GM23338 (cell line): Measurements from ENCODE around the gene FCHSD2. TPM values are rescaled to one million over a fixed set of nuclear protein-coding genes. Genes with fewer than 3 reads are reported as not detected.
A peak's percentile ranks its signal among the peaks of the same experiment; 100 is the strongest.

Experiments used
- ATAC-seq: fragments of 200-7000 bp; cut with Tn5 transposase; 3 replicates; pipeline ENCODE4 v1.9.1; 2020
- DNase-seq: peaks from one replicate; pipeline ENCODE4 v3.0.0-alpha.2; 2015; ENCODE audit warnings: low spot score
- H2AFZ ChIP-seq: fragments of 200-600 bp; sonication (generic); 2 replicates; pipeline ENCODE4 v1.8.0; 2016; ENCODE audit warnings: antibody characterized with exemption, mild to moderate bottlenecking, moderate library complexity
- H3F3A ChIP-seq: fragments of 200-600 bp; sonication (generic); replicated peaks from 2 replicates; pipeline ENCODE4 v1.8.0; 2017; ENCODE audit warnings: antibody characterized with exemption, mixed run types, low read depth
- H3K27ac ChIP-seq: fragments of 200-600 bp; sonication (generic); 2 replicates; pipeline ENCODE4 v1.6.1; 2016; ENCODE audit warnings: low read depth
- H3K27me3 ChIP-seq: fragments of 200-600 bp; sonication (generic); 2 replicates; pipeline ENCODE4 v1.8.0; 2016; ENCODE audit warnings: mild to moderate bottlenecking, mixed run types, moderate library complexity; ENCODE audit not compliant: insufficient read depth
- H3K36me3 ChIP-seq: fragments of 200-600 bp; sonication (generic); 2 replicates; pipeline ENCODE4 v1.8.0; 2016; ENCODE audit warnings: mild to moderate bottlenecking; ENCODE audit not compliant: insufficient read depth
- H3K4me1 ChIP-seq: fragments of 200-600 bp; sonication (generic); 2 replicates; pipeline ENCODE4 v1.8.0; 2016; ENCODE audit warnings: mild to moderate bottlenecking, moderate library complexity; ENCODE audit not compliant: insufficient read depth
- H3K4me2 ChIP-seq: fragments of 200-600 bp; sonication (generic); 2 replicates; pipeline ENCODE4 v1.7.1; 2017; ENCODE audit warnings: mixed run types
- H3K4me3 ChIP-seq: fragments of 200-600 bp; sonication (generic); 2 replicates; pipeline ENCODE4 v1.6.1; 2016; ENCODE audit warnings: mixed run types
- H3K79me2 ChIP-seq: fragments of 200-600 bp; sonication (generic); replicated peaks from 2 replicates; pipeline ENCODE4 v1.8.0; 2017; ENCODE audit warnings: mild to moderate bottlenecking; ENCODE audit not compliant: insufficient read depth
- H3K9me2 ChIP-seq: fragments of 200-600 bp; sonication (generic); 2 replicates; pipeline ENCODE4 v1.8.0; 2017; ENCODE audit not compliant: insufficient read depth
- H4K20me1 ChIP-seq: fragments of 200-600 bp; sonication (generic); replicated peaks from 2 replicates; pipeline ENCODE4 v1.8.0; 2017; ENCODE audit warnings: mild to moderate bottlenecking; ENCODE audit not compliant: insufficient read depth
- H3K27ac Mint-ChIP-seq: 2 replicates; pipeline ENCODE4 v1.8.0; 2020; ENCODE audit warnings: inconsistent platforms, mild to moderate bottlenecking, moderate library complexity, mixed read lengths
- H3K27me3 Mint-ChIP-seq: 3 replicates; pipeline ENCODE4 v1.8.0; 2022; ENCODE audit warnings: low read depth, mild to moderate bottlenecking, moderate library complexity, mixed read lengths, inconsistent platforms; ENCODE audit not compliant: insufficient read depth, poor library complexity
- H3K36me3 Mint-ChIP-seq: 3 replicates; pipeline ENCODE4 v1.8.0; 2021; ENCODE audit warnings: low read depth, mild to moderate bottlenecking, inconsistent platforms, moderate library complexity, mixed read lengths
- H3K4me1 Mint-ChIP-seq: 3 replicates; pipeline ENCODE4 v1.8.0; 2020; ENCODE audit warnings: mild to moderate bottlenecking, inconsistent platforms, mixed read lengths
- H3K4me3 Mint-ChIP-seq: 3 replicates; pipeline ENCODE4 v1.8.0; 2021; ENCODE audit warnings: moderate library complexity, mild to moderate bottlenecking, inconsistent platforms, mixed read lengths
- H3K9me3 Mint-ChIP-seq: 3 replicates; pipeline ENCODE4 v1.8.0; 2020; ENCODE audit warnings: moderate library complexity, mild to moderate bottlenecking, inconsistent platforms, mixed read lengths
- CREB1 ChIP-seq: fragments of 250-450 bp; sonication (Bioruptor Pico); IDR thresholded peaks from 2 replicates; pipeline ENCODE4 v1.5.0; 2020; ENCODE audit warnings: low read depth, mild to moderate bottlenecking, moderate library complexity
- EZH2 ChIP-seq: fragments of 200-600 bp; sonication (generic); IDR thresholded peaks from one replicate; pipeline ENCODE4 v1.8.0; 2017; ENCODE audit warnings: antibody characterized with exemption, mild to moderate bottlenecking, low read depth; ENCODE audit not compliant: unreplicated experiment
- JUNB ChIP-seq: IDR thresholded peaks from one replicate; pipeline ENCODE4 v1.6.1; 2016; ENCODE audit warnings: antibody characterized with exemption; ENCODE audit not compliant: unreplicated experiment
- NANOG ChIP-seq: IDR thresholded peaks from 2 replicates; pipeline ENCODE4 v1.6.1; 2016; ENCODE audit warnings: antibody characterized with exemption, borderline replicate concordance
- STAT1 ChIP-seq: IDR thresholded peaks from one replicate; pipeline ENCODE4 v1.6.1; 2016; ENCODE audit warnings: antibody characterized with exemption; ENCODE audit not compliant: unreplicated experiment
- ZNF331 ChIP-seq: fragments of 250-450 bp; sonication (Bioruptor Pico); IDR thresholded peaks from 2 replicates; pipeline ENCODE4 v1.5.0; 2020; ENCODE audit warnings: low read depth, mild to moderate bottlenecking, moderate library complexity
- polyA plus RNA-seq: library from polyadenylated mRNA; unstranded; fragments of >200 nt; fragmentation: Nextera tagmentation; extraction: Ambion mirVana; gene quantifications from 2 replicates; pipeline ENCODE4 v1.2.1, GENCODE V29; 2016
- total RNA-seq: library from RNA; depleted of rRNA; stranded (reverse); fragments of >200 nt; shearing (Covaris generic); gene quantifications from 2 replicates; pipeline ENCODE4 v1.2.3, GENCODE V29; 2014
- TF ChIP-seq, protein P1 (sequence below), 2 experiments: fragments of 200-600 bp in 1 of 2; sonication (generic) in 1 of 2; conservative IDR thresholded peaks; 2 replicates each; pipeline versions ENCODE4 v1.5.1 to v1.6.1; 2016 to 2017; ENCODE audit warnings: antibody characterized with exemption in 2 of 2, low read depth in 2 of 2, mild to moderate bottlenecking in 2 of 2, moderate library complexity in 1 of 2
- TF ChIP-seq, protein P2 (sequence below): IDR thresholded peaks from one replicate; pipeline ENCODE4 v1.6.1; 2018; ENCODE audit warnings: antibody characterized with exemption; ENCODE audit not compliant: unreplicated experiment
- TF ChIP-seq, protein P3 (sequence below): fragments of 250-450 bp; sonication (Bioruptor Pico); IDR thresholded peaks from 2 replicates; pipeline ENCODE4 v1.5.0; 2020; ENCODE audit warnings: mild to moderate bottlenecking, moderate library complexity

Gene FCHSD2
- total and polyA plus RNA-seq, 2 experiments from 2014 or later: 3.6 to 5.2 TPM

DNA sequence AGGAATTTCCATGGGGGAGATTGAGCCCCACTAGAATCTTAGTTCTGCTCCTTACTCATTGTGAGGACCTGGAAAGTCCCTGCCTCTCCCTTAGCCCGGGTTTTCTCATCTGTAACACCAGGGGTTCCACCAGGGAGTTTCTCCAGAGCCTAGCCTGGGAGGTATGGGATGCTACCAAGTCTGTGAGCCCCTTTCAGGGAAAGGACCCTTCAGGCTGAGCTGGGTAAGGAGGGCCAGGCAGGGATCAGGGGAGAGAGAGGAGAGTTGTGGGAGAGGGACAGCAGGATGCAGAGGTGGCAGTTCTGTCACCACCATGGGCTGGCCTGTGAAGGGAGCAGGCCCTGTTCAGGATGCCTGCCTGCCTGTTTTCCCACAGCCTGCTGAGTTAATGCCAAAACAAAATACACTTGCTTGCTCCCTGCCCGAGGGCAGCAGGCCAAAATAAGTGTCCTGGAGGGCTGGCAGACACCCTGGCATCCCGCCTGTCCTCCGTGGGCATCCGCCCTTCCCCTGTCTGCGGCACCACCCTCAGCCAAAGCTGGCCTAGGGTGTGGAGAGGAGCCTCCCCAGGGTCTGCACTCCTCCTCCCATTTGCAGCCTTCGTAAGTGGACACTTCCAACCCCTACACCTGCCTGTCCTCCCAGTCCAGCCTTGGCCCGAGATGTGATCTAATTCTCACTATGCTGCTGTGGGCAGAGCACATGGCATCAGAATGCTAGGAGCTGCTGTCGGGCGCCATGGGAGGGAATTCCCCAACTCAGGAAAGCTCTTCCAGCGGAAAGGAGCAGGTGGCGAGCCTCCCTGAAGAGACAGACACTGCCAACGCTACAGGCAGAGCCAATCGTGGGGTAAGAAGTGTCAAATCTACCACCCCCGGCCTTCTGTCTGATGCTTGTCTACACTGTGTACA, 5.9 kb upstream of the FCHSD2 start:
- Histone ChIP-seq H4K20me1 (no peaks in the 10 kb centered on the region), H3K4me1 (peaks cover 14% of the 10 kb centered on the region), H3K4me2 (no peak overlapping the region), H3K27ac (no peak overlapping the region), H3F3A (peaks cover 6% of the 10 kb centered on the region), H3K4me3 (no peak overlapping the region), H3K27me3 (no peaks in the 10 kb centered on the region), H3K9me2 (no peaks in the 10 kb centered on the region), H2AFZ (no peak overlapping the region), H3K36me3 (no peaks in the 10 kb centered on the region), H3K79me2 (no peaks in the 10 kb centered on the region)
- no peaks in the 10 kb centered on the region for H3K36me3 Mint-ChIP-seq
- H3K4me1 Mint-ChIP-seq: peaks cover 20% of the 10 kb centered on the region
- peaks cover 5% of the 10 kb centered on the region for H3K27me3 Mint-ChIP-seq
- H3K9me3 Mint-ChIP-seq: no peaks in the 10 kb centered on the region
- ATAC-seq: peak; percentile 33
- TF ChIP-seq EZH2: no peak
- TF ChIP-seq CREB1: no peak
- TF ChIP-seq, protein P1, sequence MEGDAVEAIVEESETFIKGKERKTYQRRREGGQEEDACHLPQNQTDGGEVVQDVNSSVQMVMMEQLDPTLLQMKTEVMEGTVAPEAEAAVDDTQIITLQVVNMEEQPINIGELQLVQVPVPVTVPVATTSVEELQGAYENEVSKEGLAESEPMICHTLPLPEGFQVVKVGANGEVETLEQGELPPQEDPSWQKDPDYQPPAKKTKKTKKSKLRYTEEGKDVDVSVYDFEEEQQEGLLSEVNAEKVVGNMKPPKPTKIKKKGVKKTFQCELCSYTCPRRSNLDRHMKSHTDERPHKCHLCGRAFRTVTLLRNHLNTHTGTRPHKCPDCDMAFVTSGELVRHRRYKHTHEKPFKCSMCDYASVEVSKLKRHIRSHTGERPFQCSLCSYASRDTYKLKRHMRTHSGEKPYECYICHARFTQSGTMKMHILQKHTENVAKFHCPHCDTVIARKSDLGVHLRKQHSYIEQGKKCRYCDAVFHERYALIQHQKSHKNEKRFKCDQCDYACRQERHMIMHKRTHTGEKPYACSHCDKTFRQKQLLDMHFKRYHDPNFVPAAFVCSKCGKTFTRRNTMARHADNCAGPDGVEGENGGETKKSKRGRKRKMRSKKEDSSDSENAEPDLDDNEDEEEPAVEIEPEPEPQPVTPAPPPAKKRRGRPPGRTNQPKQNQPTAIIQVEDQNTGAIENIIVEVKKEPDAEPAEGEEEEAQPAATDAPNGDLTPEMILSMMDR (conservative IDR thresholded peaks at IDR 0.05; ENCODE audit: low read depth in 2 of 2): no peak
- no peak for TF ChIP-seq JUNB
- no peak for TF ChIP-seq NANOG
- TF ChIP-seq, protein P2, sequence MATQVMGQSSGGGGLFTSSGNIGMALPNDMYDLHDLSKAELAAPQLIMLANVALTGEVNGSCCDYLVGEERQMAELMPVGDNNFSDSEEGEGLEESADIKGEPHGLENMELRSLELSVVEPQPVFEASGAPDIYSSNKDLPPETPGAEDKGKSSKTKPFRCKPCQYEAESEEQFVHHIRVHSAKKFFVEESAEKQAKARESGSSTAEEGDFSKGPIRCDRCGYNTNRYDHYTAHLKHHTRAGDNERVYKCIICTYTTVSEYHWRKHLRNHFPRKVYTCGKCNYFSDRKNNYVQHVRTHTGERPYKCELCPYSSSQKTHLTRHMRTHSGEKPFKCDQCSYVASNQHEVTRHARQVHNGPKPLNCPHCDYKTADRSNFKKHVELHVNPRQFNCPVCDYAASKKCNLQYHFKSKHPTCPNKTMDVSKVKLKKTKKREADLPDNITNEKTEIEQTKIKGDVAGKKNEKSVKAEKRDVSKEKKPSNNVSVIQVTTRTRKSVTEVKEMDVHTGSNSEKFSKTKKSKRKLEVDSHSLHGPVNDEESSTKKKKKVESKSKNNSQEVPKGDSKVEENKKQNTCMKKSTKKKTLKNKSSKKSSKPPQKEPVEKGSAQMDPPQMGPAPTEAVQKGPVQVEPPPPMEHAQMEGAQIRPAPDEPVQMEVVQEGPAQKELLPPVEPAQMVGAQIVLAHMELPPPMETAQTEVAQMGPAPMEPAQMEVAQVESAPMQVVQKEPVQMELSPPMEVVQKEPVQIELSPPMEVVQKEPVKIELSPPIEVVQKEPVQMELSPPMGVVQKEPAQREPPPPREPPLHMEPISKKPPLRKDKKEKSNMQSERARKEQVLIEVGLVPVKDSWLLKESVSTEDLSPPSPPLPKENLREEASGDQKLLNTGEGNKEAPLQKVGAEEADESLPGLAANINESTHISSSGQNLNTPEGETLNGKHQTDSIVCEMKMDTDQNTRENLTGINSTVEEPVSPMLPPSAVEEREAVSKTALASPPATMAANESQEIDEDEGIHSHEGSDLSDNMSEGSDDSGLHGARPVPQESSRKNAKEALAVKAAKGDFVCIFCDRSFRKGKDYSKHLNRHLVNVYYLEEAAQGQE: no peak
- TF ChIP-seq STAT1: no peak
- TF ChIP-seq ZNF331 (CRISPR knock-in tag): no peak
- TF ChIP-seq, protein P3, sequence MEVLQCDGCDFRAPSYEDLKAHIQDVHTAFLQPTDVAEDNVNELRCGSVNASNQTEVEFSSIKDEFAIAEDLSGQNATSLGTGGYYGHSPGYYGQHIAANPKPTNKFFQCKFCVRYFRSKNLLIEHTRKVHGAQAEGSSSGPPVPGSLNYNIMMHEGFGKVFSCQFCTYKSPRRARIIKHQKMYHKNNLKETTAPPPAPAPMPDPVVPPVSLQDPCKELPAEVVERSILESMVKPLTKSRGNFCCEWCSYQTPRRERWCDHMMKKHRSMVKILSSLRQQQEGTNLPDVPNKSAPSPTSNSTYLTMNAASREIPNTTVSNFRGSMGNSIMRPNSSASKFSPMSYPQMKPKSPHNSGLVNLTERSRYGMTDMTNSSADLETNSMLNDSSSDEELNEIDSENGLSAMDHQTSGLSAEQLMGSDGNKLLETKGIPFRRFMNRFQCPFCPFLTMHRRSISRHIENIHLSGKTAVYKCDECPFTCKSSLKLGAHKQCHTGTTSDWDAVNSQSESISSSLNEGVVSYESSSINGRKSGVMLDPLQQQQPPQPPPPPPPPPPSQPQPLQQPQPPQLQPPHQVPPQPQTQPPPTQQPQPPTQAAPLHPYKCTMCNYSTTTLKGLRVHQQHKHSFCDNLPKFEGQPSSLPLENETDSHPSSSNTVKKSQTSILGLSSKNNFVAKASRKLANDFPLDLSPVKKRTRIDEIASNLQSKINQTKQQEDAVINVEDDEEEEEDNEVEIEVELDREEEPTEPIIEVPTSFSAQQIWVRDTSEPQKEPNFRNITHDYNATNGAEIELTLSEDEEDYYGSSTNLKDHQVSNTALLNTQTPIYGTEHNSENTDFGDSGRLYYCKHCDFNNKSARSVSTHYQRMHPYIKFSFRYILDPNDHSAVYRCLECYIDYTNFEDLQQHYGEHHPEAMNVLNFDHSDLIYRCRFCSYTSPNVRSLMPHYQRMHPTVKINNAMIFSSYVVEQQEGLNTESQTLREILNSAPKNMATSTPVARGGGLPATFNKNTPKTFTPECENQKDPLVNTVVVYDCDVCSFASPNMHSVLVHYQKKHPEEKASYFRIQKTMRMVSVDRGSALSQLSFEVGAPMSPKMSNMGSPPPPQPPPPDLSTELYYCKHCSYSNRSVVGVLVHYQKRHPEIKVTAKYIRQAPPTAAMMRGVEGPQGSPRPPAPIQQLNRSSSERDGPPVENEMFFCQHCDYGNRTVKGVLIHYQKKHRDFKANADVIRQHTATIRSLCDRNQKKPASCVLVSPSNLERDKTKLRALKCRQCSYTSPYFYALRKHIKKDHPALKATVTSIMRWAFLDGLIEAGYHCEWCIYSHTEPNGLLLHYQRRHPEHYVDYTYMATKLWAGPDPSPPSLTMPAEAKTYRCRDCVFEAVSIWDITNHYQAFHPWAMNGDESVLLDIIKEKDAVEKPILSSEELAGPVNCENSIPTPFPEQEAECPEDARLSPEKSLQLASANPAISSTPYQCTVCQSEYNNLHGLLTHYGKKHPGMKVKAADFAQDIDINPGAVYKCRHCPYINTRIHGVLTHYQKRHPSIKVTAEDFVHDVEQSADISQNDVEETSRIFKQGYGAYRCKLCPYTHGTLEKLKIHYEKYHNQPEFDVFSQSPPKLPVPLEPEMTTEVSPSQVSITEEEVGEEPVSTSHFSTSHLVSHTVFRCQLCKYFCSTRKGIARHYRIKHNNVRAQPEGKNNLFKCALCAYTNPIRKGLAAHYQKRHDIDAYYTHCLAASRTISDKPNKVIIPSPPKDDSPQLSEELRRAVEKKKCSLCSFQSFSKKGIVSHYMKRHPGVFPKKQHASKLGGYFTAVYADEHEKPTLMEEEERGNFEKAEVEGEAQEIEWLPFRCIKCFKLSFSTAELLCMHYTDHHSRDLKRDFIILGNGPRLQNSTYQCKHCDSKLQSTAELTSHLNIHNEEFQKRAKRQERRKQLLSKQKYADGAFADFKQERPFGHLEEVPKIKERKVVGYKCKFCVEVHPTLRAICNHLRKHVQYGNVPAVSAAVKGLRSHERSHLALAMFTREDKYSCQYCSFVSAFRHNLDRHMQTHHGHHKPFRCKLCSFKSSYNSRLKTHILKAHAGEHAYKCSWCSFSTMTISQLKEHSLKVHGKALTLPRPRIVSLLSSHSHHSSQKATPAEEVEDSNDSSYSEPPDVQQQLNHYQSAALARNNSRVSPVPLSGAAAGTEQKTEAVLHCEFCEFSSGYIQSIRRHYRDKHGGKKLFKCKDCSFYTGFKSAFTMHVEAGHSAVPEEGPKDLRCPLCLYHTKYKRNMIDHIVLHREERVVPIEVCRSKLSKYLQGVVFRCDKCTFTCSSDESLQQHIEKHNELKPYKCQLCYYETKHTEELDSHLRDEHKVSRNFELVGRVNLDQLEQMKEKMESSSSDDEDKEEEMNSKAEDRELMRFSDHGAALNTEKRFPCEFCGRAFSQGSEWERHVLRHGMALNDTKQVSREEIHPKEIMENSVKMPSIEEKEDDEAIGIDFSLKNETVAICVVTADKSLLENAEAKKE (CRISPR knock-in tag): no peak
- H3K4me3 Mint-ChIP-seq: no peak overlapping the region
- DNase-seq: no peak
- no peak overlapping the region for H3K27ac Mint-ChIP-seq
